GM12874 (cell line): ENCODE data around the gene GPR160.

Source experiments
- TF ChIP-seq, protein P1 (sequence below): IDR thresholded peaks from 2 replicates; pipeline ENCODE4 v1.5.1; 2011; ENCODE audit warnings: low read depth, mild to moderate bottlenecking, control low read depth, low read length, moderate library complexity; ENCODE audit not compliant: insufficient read depth

Gene GPR160

DNA sequence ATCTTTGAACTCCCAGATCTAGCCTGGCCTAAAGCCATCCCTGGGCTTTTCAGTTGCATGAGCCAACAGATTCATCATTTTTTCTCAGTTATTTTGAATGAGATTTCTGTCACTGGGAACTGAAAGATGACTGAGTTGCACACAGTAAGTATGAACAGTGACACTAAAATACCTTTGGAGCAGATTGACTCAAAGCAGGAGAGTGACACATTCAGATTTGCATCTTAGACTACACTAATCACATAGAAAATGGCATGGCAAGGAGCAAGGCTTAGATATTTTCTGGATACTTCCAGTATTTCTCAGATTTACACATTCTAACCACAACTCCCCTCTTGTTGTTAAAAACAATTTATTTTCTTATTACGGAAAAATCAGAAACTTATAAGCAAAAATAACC is 38.4 kb upstream of the GPR160 start:
- TF ChIP-seq, protein P1, sequence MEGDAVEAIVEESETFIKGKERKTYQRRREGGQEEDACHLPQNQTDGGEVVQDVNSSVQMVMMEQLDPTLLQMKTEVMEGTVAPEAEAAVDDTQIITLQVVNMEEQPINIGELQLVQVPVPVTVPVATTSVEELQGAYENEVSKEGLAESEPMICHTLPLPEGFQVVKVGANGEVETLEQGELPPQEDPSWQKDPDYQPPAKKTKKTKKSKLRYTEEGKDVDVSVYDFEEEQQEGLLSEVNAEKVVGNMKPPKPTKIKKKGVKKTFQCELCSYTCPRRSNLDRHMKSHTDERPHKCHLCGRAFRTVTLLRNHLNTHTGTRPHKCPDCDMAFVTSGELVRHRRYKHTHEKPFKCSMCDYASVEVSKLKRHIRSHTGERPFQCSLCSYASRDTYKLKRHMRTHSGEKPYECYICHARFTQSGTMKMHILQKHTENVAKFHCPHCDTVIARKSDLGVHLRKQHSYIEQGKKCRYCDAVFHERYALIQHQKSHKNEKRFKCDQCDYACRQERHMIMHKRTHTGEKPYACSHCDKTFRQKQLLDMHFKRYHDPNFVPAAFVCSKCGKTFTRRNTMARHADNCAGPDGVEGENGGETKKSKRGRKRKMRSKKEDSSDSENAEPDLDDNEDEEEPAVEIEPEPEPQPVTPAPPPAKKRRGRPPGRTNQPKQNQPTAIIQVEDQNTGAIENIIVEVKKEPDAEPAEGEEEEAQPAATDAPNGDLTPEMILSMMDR: no peak

DNA sequence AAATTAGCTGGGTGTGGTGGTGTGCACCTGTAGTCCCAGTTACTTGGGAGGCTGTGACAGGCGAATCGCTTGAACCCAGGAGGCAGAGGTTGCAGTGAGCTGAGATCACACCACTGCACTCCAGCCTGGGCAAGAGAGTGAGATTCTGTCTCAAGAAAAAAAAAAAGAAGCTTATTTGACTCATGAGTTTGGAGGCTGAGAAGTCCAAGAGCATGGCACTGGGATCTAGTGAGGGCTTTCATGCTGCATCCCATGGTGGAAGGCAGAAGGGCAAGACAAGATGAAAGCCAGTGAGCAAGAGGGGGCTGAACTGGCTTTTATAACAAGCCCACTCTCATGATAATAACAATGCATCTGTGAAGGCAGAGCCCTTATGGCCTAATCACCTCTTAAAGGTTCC is 37.7 kb upstream of the GPR160 start:
- TF ChIP-seq, protein P1: no peak

DNA sequence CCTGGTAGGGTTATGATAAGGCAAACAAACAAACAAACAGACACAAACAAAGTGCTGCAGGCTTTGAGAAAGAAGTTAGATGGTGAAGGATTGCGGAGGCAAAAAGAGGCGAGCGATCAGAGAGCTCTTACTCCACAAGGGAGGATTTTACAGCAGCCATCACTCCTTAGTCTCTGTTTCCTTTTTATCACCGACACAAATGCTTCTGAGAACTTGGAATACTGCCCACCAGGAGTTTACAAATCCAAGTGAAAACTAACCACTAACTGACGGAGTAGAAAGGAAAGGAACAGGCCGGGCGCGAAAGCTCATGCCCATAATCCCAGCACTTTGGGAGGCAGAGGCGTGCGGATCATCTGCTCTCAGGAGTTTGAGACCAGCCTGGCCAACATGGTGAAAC is 35.6 kb upstream of the GPR160 start:
- TF ChIP-seq, protein P1: no peak

DNA sequence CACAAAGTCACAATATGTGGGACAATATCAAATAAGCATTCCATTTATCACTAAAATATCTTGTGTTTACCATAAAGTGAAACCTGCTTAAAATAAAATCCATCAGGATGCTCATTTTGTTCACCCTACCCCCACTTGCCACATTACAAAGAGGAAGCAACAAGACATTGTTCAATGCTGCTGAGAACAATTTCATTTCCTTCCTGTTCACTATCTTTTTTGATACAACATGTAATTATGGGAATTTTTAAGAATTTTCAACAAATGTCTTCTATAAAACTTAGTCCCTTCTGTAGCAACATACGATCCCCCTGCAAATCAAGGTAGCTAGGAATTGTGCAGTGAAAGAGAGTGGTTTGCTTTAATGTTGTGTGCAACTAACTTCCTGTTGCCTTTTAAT is 34.9 kb upstream of the GPR160 start:
- TF ChIP-seq, protein P1: no peak

DNA sequence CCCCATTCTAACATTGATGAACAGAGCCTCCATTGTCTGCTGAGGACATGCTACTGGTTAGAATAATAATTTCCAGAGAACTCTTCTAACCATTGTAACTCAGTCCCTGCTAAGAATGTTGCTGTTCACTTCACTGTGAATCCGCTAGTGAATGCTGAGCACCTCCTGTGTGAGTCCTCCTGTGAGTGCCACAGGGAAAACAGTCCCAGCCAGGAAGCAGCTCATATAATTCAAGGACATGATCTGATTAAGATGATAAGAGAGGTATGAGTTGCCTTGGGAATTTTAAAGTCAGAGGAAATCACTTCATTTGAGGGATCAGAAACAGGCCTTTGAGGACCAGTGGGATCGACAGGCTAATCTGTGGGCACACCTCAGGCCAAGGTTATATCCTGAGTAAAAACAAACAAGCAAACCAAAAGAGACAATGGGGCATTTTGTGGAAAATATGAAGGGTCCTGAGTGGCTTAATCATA is 33.9 kb upstream of the GPR160 start:
- TF ChIP-seq, protein P1: no peak

DNA sequence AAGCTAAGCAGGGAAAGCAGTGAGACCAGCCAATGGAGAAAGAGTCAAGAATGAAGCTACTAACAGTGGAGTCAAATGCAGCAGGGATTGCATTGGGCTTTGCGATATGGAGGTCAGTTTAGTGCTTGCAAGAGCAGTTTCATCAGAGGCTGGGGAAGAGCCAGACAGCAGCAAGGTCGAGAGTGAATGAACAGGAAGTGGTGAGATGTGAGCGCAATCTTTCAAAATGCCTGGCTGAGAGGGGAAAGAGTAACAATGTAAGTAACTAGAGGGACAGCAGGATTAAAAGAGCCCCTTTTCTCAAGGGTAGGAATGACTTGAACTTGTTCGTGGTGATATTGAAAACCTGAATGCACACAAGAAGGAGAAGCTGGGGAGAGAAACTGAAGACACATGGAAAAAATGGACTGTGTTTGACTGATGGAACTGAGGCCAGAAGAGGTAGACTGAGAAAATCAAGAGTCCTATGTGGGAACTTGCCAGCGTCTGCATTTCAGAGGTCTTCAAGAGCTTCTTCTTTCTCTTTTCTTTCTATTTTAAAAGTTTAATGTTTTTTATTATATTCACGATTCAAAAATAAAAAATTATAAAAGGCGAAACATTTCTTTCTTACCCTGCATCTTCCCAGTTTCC is 30.6 kb upstream of the GPR160 start:
- TF ChIP-seq, protein P1: no peak

DNA sequence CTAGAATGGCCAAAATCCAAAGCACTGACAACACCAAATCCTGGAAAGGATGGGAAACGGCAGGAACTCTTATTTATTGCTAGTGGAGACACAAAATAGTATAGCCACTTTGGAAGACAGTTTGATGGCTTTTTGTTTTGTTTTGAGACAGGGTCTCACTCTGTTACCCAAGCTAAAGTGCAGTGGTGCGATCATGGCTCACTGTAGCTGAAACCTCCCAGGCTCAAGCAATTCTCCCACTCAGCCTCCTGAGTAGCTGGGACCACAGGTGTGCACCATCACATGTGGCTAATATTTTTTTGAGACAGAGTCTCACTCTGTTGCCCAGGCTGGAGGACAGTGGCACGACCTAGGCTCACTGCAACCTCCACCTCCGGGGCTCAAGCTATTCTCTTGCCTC is 27.3 kb upstream of the GPR160 start:
- TF ChIP-seq, protein P1: no peak
